Calu3 (cell line): ENCODE data around the gene NUMBL. TPM values are rescaled to one million over a fixed set of nuclear protein-coding genes. Genes with fewer than 3 reads are reported as not detected.
"Not testable (repeated sequence)": the region's sequence is repeated elsewhere in the genome, so short reads cannot be mapped to it uniquely, and the experiment has no call there.

Source experiments
- BruUV-seq: library from RNA; stranded (reverse); fragments of 400-500 nt; replicated peaks from 2 replicates; lab custom pipeline; 2021; lab: Mats Ljungman, UMichigan
- CTCF ChIA-PET: fragments of 300-600 bp; sonication (Branson Sonifier 250); formaldehyde crosslinking; loops from one replicate; lab custom pipeline; 2022; ENCODE audit warnings: antibody characterized with exemption; lab: Charles Lee
- DNase-seq: peaks from one replicate; pipeline ENCODE4 v3.0.0; 2022
- H3K27ac Mint-ChIP-seq: one replicate; pipeline ENCODE4 v1.8.0; 2022; ENCODE audit warnings: mixed read lengths; ENCODE audit not compliant: unreplicated experiment
- H3K27me3 Mint-ChIP-seq: one replicate; pipeline ENCODE4 v1.8.0; 2022; ENCODE audit warnings: mixed read lengths; ENCODE audit not compliant: unreplicated experiment
- H3K36me3 Mint-ChIP-seq: one replicate; pipeline ENCODE4 v1.8.0; 2022; ENCODE audit warnings: mild to moderate bottlenecking, moderate library complexity, mixed read lengths; ENCODE audit not compliant: insufficient read depth, unreplicated experiment
- H3K4me1 Mint-ChIP-seq: one replicate; pipeline ENCODE4 v1.8.0; 2022; ENCODE audit warnings: mild to moderate bottlenecking, low read depth, mixed read lengths; ENCODE audit not compliant: unreplicated experiment
- H3K4me3 Mint-ChIP-seq: one replicate; pipeline ENCODE4 v1.8.0; 2022; ENCODE audit warnings: mild to moderate bottlenecking, low read depth, moderate library complexity, mixed read lengths; ENCODE audit not compliant: unreplicated experiment
- H3K9me3 Mint-ChIP-seq: one replicate; pipeline ENCODE4 v1.8.0; 2022; ENCODE audit warnings: low read depth, mixed read lengths; ENCODE audit not compliant: unreplicated experiment
- intact Hi-C: fragments of 100-400 bp; cut with micrococcal nuclease; formaldehyde crosslinking; loops from one replicate; pipeline ENCODE4 v1.10.0; 2022; ENCODE audit not compliant: unreplicated experiment
- total RNA-seq: library from RNA; stranded (reverse); gene quantifications from 2 replicates; pipeline ENCODE4 v1.2.3, GENCODE V29; 2022
- TF ChIP-seq, protein P1 (sequence below): fragments of 200-600 bp; IDR thresholded peaks from one replicate; pipeline ENCODE4 v1.8.0; 2022; ENCODE audit warnings: antibody characterized with exemption; ENCODE audit not compliant: unreplicated experiment

NUMBL gene
- total RNA-seq, 1 experiment from 2014 or later, result 21.4 TPM

DNA sequence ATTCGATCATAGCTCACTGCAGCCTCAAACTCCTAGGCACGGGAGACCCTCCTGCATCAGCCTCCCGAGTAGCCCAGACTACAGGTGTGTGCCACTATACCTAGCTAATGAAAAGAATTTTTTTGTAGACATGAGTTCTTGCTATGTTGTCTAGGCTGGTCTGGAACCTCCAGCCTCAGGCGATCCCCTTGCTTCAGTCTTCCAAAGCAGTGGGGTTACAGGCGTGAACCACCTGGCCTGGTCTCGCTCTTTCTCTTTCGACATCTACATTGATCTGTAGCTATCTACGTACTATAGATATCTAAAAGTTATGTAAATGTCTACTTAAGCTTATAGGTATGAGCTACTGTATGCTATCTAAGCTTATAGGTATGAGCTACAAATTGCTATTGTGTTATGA lies 32.4 kb downstream of the NUMBL start:
- H3K27ac Mint-ChIP-seq, result no peak overlapping the region
- peaks cover 4% of the 10 kb centered on the region for H3K4me1 Mint-ChIP-seq
- H3K36me3 Mint-ChIP-seq, result peaks cover 12% of the 10 kb centered on the region
- H3K9me3 Mint-ChIP-seq, result no peaks in the 10 kb centered on the region
- CTCF ChIA-PET, result interaction anchor here (0.6 to 1.0 kb wide), 3 partner anchors 23 to 54 kb away, joined by 3 to 6 read pairs (median 4); no protein-coding TSS in a partner anchor
- no peak overlapping the region for H3K4me3 Mint-ChIP-seq
- no peak for DNase-seq
- intact Hi-C loops, result no loop called here
- TF ChIP-seq, protein P1, sequence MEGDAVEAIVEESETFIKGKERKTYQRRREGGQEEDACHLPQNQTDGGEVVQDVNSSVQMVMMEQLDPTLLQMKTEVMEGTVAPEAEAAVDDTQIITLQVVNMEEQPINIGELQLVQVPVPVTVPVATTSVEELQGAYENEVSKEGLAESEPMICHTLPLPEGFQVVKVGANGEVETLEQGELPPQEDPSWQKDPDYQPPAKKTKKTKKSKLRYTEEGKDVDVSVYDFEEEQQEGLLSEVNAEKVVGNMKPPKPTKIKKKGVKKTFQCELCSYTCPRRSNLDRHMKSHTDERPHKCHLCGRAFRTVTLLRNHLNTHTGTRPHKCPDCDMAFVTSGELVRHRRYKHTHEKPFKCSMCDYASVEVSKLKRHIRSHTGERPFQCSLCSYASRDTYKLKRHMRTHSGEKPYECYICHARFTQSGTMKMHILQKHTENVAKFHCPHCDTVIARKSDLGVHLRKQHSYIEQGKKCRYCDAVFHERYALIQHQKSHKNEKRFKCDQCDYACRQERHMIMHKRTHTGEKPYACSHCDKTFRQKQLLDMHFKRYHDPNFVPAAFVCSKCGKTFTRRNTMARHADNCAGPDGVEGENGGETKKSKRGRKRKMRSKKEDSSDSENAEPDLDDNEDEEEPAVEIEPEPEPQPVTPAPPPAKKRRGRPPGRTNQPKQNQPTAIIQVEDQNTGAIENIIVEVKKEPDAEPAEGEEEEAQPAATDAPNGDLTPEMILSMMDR, result no peak
- no TSS peak for BruUV-seq
- H3K27me3 Mint-ChIP-seq, result no peaks in the 10 kb centered on the region

DNA sequence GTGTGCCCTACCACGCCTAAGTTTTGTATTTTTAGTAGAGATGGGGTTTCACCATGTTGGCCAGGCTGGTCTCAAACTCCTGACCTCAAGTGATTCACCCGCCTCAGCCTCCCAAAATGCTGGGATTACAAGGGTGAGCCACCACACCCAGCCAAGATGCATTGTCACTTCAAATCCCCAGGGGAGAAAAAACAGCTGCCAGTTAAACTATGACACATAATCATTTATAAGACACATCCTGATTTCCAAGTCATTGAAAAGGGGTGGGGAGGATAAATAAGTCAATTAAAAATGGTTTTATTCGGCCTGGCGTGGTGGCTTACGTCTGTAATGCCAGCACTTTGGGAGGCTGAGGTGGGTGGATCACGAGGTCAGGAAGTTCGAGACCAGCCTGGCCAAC lies 34.8 kb downstream of the NUMBL start:
- H3K4me3 Mint-ChIP-seq, intact Hi-C loops, H3K36me3 Mint-ChIP-seq, H3K4me1 Mint-ChIP-seq, H3K27ac Mint-ChIP-seq, DNase-seq, H3K9me3 Mint-ChIP-seq, BruUV-seq, H3K27me3 Mint-ChIP-seq: not testable (repeated sequence)
- CTCF ChIA-PET, result interaction anchor here (0.7 kb wide), 1 partner anchor 249 kb away, joined by 3 read pairs; no protein-coding TSS in a partner anchor

DNA sequence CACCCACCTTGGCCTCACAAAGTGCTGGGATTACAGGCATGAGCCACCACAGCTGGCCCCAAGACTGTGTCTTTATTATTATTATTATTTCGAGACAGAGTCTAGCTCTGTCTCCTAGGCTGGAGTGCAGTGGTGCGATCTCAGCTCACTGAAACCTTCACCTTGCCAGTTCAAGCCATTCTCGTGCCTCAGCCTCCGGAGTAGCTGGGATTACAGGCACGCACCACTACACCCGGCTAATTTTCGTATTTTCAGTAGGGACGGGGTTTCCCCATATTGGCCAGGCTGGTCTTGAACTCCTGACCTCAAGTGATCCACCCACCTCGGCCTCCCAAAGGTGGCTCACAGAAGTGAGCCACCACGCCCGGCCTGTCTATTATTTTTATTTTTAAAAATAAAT lies 38.1 kb downstream of the NUMBL start:
- DNase-seq, H3K27ac Mint-ChIP-seq, H3K9me3 Mint-ChIP-seq, intact Hi-C loops, BruUV-seq, H3K4me1 Mint-ChIP-seq, H3K4me3 Mint-ChIP-seq, H3K27me3 Mint-ChIP-seq, H3K36me3 Mint-ChIP-seq: not testable (repeated sequence)
- CTCF ChIA-PET, result interaction anchor here (0.6 kb wide), 2 partner anchors 97 to 1123 kb away, joined by 4 to 8 read pairs; no protein-coding TSS in a partner anchor

DNA sequence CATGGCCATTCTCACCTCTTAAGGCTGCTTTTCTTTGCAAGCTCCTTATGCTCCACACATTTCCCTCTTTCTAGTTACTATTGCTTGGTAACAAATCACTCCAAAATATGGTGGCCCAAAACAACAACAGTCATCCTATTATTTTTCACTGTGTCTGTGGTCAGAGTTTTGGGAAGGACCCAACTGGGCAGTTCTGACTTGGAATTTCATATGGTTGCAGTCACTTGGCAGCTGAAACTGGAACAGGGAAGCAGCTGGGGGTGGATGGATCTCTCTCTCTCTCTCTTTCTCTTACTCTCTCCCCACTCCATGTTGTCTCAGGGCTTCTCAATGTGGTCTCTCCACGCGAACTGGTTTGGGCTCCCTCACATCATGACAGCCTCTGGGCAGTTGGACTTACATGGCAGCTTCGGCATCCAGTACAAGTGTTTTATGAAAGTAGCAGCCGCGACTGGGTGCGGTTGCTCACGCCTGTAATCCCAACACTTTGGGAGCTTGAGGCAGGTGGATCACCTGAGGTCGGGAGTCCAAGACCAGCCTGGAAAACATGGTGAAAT lies 39.6 kb downstream of the NUMBL start:
- CTCF ChIA-PET, result no interaction called here
- intact Hi-C loops, result no loop called here
- DNase-seq, result no peak
- Mint-ChIP-seq H3K9me3 (no peaks in the 10 kb centered on the region), H3K4me1 (peaks cover 16% of the 10 kb centered on the region), H3K36me3 (peaks cover 14% of the 10 kb centered on the region), H3K27ac (no peak overlapping the region), H3K4me3 (no peak overlapping the region), H3K27me3 (no peaks in the 10 kb centered on the region)
- BruUV-seq, result no TSS peak
- TF ChIP-seq, protein P1, result no peak

DNA sequence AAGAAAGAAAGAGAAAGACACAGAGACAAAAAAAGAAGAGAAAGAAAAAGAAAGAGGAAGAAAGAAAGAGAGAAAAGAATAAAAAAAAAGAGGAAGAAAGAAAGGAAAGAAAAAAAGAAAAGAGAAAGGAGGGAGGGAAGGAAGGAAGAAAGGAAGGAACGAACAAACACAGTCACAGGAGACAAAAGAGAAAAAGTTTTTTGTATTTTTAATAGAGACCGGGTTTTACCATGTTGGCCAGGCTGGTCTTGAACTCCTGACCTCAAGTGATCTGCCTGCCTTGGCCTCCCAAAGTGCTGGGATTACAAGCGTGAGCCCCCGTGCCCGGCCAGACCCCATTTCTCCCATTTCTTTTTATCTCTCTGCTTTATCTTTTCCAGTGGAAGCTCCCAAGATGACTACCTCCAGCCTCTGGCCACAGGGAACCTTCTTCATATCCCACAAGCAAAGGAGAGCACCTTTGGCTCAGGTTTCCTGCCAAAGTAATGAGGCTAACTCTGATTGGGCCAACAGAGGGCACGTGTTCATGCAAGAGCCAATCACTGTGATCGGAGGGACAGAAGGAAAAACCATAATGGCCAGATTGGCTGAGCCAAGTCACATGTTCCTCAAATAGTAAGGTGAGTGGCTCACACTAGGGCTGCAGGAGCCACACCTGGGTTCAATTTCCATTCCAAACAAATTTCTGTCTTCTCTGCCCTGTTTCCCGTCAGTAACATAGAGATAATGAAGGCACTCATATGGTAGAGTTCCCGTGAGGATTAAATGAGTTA lies 40.4 kb downstream of the NUMBL start:
- intact Hi-C loops, H3K9me3 Mint-ChIP-seq, DNase-seq, H3K27ac Mint-ChIP-seq, H3K4me3 Mint-ChIP-seq, BruUV-seq, H3K27me3 Mint-ChIP-seq, CTCF ChIA-PET: not testable (repeated sequence)
- Mint-ChIP-seq H3K4me1 (peaks cover 21% of the 10 kb centered on the region), H3K36me3 (peaks cover 15% of the 10 kb centered on the region)
